Measurements from ENCODE around the gene NDUFA7.

The NDUFA7 gene

DNA sequence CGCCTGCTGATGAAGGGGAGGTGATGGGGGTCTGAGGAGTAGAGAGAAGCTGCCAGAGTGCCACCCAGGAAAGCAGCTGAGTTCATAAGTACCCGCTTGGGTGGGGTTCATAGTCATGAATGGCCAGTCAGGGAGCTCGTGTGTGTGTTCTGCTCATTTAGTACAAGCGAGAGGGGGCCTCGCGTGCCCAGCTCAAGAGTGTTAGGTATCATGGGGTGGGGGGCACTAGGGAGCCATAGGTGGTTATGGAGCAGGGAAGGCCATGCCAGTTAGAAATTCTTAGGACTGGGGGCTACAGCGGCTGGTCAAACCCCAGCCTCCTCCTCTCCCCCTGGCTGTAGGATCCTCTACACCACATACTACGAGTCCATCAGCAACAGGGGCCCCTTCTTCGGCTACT lies 59.8 kb downstream of the NDUFA7 start:
- no peak for DNase-seq
